Mucosa of gallbladder (tissue), 1 donor: Measurements from ENCODE around the gene ZNF79. TPM values are rescaled to one million over a fixed set of nuclear protein-coding genes. Genes with fewer than 3 reads are reported as not detected.

ENCODE experiments used
- DNase-seq: peaks from one replicate; pipeline ENCODE4 v3.0.0-alpha.2; 2020; ENCODE audit warnings: low spot score
- total RNA-seq: library from RNA; stranded (reverse); gene quantifications from one replicate; pipeline ENCODE4 v1.2.1, GENCODE V29; 2021
- donor health status: DM: no; HTN: no; CAD: no.

Gene ZNF79
- total RNA-seq = 7.6 TPM

DNA sequence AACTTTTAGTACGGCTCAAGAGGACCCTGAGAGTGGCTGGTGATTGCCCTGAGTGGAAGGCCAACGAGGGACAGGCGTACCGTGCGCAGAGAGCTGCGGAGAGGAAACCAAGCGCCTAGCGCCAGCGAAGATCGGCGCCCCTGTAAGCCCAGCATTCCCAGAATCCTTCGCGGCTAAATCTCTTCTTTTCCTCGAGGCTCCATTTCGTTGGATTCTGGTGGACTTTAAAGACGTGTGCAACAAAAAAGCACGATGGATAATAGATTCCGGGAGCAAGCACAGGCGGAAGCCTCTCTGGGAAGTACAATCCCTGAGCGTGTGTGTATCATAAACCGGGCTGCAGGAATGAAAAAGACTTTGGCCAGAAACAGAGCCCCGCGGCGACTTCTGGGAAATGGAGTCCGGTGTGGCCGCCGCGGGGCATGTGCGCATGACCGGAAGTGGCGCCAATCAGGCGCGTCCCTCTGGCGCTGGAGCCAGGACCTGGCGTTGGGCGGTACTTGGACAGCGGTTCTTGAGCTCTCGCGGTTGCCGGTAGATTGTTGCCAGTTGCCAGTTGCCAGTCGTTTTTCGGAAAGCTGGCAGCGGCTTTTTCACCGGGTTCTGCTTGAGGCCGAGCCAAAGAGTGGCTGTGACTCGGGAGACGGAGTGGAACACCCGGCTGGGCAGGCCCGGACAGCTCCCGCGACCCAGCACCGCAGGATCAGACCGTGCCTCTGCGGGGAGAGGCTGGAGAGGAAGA lies at the start of gene ZNF79:
ZNF79 (plus strand) TSS at position 449 of the 742 bp plus-strand sequence. CDS start 406 bp downstream, outside the sequence.
- DNase-seq = peak; percentile 95

DNA sequence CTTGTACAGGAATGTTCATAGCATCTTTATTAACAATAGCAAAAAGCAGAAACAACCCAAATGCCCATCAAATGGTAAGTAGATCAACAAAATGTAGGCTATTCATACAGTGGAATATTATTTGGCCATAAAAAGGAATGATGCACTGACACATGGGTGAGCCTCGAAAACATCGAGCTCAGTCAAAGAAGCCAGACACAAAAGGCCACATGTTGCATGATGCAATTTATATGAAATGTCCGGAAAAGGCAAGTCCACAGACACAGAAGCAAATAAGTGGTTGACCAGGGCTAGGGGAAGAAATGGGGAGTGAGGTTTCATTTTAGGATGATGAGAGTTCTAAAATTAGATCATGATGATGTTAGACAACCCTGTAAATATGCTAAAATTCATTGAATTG lies 43.7 kb upstream of the ZNF79 start:
- DNase-seq = no peak

DNA sequence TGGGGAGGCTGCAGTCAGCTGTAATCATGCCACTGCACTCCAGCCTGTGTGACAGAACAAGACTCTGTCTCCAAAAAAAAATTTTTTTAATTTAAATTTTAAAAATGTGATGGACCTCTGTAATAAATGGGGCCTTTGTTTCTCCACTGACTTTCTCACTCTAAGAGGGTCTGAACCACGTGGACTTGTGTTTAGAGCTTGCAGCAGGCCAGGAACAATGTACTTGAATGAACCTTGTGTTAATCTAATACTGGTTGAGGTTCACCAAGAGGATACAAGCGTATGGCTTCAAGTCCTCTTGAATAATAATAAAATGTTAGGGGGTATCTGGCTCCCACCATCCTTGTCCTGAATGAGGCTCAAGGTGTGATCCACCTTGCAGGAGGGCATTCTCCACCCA lies 41.6 kb upstream of the ZNF79 start:
- DNase-seq = no peak

DNA sequence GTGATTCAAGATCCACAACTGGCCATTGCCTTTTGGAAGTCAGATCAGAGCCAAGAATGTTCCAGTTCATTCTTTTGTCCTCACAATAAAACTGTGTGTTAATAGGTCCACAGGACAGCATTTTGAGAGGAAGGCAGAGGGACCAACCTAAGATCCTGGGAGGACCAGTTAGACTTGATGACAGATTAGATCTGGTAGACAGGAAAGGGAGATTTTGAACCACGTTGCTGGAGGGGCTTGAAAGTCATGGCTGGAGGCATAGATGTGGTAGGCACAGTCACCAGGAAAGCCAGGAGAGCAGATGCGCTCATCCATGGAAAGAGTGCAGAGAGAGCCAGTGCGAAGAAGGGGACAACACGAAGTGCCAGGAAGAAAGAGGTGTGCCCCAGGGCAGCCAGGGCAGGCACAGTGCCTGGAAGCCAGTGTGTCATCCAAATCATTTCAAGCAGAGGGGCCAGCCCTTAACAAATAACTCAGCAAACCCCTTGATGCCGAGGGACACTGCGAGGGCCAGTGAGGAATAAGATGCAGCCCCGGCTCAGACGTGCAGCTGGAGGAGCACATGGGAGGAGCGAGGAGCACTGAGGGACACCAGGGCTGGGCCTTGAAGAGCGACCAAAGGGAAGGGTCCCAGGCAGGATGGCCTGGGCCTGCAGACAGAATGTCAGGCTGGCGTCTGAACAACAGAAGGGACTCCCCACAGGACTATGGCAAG lies 40.0 kb upstream of the ZNF79 start:
- no peak for DNase-seq

DNA sequence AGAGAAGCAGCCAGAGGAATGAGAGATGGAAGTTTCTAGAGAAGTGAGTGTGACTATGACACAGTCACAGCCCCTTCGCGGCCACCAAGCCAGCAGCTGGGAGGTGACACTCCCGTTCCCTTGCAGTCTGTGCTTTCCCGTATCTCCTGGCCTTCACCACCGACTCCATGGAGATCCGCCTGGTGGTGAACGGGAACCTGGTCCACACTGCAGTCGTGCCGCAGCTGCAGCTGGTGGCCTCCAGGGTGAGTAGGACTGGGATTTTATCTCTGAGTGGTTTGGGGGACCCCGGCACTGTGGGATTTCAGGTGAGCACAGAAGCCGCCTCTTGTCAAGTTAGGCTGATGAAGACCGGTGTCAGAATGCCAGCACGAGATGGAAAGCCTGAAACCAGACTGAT lies 39.3 kb upstream of the ZNF79 start:
- no peak for DNase-seq

DNA sequence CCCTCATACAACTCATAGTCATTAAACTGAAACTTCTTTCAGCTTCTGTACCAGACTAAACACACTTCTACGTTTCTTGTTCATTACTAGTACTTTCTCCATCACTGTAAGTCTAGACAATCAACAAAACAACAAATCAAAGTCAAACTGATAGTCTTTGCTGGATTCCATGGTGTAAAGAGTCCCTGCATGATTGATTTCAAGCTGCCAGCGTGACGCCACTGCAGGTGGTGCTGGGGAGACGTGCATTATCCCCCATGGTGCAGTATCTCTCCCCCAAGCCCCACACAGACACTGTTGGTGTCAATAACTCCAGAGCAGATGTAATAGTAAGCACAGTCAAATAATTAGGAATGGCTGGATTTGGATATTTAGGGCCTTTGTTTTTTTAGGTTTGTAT lies 37.9 kb upstream of the ZNF79 start:
- DNase-seq = no peak

DNA sequence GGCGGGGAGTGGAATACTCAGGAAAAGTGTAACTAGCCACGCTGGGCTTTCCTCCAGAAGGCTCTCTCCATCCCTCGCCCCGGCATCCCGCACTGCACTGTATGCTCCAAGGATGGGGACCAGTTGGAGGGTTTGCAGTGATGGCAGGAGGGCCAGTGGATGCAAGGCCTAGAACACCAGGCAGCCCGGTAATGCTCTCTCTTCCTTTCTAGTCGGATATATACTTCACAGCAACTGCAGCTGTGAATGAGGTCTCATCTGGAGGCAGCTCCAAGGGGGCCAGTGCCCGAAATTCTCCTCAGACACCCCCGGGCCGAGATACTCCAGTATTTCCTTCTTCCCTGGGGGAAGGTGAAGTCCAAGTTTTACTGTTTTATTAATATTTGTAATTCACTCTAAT lies 37.2 kb upstream of the ZNF79 start:
- no peak for DNase-seq

DNA sequence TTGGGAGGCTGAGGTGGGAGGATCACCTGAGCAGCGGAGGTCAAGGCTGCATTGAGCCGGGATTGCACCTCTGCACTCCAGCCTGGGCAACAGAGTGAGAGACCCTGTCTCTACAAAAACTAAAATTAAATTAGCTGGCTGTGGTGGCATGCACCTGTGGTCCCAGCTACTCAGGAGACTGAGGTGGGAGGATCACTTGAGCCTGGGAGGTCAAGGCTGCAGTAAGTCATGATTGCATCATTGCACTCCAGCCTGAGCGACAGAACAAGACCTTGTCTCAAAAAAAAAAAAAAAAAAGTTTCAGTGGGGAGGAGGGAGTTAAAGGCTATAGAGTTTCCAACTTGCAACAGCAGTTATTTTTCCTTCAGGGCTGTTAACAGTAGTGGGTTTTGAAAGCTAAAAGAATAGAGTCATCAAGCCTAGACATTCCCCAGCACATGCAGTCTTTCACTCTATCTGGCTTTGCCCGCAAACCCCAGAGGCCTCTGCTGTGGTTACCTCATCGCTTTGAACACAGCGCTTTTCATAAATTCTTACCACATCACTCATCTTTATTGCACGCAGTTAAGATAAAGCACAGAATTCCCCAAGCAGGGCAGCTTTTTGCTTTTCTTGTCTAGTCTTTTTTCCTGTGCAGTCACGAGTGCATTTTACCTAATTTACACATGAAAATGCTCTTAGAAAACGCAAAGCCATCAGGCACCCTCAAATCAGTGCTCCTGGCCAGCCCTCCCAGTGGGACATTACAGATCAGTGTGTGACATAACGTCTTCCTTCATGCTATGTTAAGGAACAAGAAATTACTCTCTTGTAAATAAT lies 35.9 kb upstream of the ZNF79 start:
- peak; percentile 54 for DNase-seq

DNA sequence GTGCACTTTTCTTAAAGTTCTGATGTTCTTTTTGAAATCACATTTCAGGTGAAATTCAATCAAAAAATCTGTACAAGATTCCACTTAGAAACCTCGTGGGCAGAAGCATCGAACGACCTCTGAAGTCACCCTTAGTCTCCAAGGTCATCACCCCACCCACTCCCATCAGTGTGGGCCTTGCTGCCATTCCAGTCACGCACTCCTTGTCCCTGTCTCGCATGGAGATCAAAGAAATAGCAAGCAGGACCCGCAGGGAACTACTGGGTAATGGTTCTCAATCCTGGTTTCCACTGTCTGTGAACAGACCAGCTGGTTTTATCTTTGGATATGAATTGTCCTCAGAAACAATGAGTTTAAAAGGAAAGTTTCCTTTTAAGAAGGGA lies 35.3 kb upstream of the ZNF79 start:
- no peak for DNase-seq

DNA sequence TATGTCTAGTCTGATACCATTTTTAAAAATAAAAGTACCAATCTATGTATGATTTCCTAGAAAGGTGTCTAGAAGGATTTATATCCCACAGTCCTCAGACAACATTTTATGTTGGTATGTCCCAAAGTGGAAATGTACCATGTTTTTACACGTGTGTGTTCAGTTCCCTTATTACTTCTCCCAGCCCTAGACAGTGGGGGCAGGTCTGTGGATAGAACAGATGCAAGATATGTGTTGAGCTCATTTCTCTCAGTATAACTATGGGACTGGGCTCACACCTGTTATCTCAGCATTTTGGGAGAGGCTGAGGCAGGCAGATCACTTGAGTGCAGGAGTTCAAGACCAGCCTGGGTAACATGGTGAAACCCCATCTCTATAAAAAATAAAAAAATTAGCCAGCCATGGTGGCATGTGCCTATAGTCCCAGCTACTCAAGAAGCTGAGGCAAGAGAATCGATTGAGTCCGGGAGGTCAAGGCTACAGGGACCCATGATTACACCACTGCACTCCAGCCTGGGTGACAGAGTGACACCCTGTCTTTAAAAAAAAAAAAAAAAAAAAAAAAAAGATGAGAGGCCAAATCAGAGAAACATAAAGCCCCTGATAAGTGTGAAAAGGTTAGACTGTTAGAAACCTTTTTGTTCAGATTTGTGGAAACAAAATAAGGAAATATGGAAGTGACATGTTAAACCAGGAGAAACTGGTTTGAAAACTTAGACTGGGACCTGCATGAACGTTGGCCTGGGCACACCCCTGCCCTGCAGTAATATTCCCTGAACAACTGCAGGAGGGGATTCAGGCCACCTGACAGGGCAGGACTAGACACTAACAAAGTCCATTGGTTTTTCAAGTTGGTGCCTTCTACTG lies 34.6 kb upstream of the ZNF79 start:
- DNase-seq = no peak

DNA sequence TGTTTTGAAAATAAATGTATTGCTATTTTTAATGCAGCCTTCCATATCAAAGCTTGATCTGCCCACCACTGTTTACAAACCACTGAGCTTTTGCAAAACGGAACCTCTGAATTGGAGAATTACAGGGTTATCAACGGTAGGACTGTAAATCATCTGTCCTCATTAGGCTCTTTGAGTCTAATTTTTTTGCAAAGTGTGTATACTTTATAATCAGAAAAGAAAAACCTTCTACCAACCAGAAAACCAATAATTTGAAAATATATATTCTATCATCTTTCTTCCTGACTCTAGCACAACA lies 34.0 kb upstream of the ZNF79 start:
- DNase-seq = no peak

DNA sequence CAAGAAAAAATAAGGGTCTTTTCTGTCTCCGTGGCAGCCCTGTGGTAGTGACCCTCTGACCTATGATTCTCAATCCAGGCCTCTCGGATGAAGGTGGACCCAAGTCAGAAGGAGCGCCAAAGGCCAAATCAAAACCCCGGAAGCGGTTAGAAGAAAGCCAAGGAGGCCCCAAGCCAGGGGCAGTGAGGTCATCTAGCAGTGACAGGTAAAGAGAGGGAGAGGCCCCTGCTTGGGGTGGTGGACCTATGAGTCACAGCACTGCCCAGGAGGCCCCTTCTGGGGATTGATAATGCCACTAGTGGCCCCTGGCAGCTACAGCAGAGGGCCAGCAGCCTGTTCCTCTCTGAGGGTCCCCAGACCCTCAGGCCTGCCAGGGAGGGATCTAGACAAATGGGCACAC lies 33.6 kb upstream of the ZNF79 start:
- no peak for DNase-seq

DNA sequence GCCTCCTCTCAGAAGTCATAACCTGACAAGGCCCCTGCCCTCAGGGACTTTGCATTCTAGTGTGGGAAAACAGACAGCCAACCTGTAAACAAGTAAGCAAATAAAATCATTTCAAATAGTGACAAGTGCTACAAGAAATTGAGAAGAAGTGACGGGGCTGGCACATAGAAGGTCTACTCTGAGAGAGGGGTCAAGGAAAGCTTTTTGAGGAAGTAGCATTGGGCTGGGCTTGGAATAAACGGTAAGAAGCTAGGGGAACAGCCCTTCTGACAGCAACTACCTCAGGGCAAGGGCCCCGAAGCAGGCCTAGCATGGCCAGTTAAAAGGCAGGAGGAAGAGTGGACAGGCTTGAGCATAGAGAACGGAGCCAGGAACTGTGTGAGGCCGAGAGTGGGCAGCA lies 32.0 kb upstream of the ZNF79 start:
- no peak for DNase-seq

DNA sequence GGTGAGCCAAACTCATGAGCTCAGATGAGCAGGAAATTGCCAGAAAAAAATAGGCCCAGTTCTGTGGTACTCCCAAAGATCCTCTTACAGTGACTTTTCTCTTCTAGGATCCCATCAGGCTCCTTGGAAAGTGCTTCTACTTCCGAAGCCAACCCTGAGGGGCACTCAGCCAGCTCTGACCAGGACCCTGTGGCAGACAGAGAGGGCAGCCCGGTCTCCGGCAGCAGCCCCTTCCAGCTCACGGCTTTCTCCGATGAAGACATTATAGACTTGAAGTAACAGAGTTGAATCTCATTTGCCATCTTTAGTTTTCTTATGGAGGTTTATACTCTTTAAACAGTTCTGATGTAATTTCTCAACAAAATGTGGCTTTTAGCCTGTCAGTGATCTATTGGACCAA lies 31.2 kb upstream of the ZNF79 start:
- no peak for DNase-seq

DNA sequence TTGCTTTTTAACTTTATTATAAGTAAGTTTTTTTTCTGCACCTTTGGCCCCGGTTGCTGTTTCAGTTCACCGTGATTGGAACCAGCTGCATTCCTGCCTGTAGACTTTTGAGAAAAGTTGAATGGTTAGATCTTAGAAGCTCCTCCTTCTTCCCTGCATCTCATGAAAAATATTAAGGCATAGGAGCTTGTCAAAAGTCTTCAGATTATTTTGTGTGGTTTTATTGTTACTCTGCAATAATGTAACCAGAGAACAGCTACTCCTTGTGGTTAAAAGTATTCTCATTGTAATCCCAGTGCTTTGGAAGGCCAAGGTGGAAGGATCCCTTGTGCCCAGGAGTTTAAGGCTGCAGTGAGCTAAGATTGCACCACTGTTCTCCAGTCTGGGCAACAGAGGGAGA lies 30.5 kb upstream of the ZNF79 start:
- DNase-seq = no peak

DNA sequence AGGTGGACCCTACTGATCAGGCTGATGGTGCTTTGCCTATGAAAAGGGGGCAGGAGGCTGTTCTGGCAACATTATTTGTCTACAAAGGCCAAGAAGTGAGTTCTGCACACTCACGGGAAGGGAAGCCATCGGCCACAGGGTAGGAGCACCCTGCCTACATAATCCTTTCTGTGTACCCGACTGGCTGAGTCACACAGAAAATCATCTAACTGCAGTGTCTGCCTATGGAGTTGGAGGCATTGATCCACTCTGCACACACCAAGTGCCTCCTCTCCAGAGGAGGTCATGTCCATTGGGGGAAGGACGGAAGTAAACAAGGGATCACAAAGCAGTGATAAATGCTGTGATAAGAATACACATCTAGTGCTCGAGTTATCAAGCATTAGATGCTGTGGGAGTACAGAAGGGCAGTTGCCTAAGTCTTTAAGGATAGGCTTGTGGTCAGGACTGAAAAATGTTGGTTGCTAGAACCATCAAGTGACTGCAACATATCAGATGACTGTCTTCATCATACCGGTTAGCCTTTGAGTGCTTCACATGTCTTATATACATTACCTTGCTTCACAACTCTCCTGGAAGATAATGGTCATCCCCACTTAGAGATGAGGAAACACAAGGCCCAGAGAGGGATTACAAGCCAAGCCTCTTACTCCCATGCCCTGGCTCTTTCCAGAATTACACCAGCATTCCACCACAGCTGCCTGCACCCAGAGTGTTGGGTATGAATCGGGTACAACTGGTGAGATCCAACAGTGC lies 28.5 kb upstream of the ZNF79 start:
- no peak for DNase-seq

DNA sequence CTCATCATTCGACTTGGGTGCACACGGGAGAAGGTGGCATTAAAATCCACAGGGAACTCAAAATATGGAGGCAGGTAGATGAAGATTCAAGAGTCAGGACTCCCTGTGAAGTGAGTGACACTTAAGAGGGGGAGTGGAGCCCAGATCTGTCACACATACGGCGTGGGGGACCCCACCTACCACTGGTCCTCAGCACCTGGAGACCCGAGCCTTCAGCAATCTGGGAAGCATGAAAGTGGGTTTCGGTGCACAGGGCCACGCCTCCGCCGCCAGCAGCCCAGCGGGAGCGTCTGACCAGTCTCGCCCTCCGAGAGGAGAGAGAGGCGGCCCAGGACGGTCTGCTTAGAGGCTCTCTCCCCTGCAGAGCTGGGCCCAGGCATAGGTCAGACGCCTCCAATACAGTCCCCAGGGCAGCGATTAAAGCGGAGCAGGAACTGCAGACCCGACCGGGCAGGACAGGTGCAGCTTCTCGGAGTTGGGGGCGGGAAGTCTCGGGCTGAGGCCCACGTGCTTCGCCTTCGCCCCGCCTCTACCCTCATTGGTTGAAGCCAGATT lies 27.9 kb upstream of the ZNF79 start:
- DNase-seq = no peak

DNA sequence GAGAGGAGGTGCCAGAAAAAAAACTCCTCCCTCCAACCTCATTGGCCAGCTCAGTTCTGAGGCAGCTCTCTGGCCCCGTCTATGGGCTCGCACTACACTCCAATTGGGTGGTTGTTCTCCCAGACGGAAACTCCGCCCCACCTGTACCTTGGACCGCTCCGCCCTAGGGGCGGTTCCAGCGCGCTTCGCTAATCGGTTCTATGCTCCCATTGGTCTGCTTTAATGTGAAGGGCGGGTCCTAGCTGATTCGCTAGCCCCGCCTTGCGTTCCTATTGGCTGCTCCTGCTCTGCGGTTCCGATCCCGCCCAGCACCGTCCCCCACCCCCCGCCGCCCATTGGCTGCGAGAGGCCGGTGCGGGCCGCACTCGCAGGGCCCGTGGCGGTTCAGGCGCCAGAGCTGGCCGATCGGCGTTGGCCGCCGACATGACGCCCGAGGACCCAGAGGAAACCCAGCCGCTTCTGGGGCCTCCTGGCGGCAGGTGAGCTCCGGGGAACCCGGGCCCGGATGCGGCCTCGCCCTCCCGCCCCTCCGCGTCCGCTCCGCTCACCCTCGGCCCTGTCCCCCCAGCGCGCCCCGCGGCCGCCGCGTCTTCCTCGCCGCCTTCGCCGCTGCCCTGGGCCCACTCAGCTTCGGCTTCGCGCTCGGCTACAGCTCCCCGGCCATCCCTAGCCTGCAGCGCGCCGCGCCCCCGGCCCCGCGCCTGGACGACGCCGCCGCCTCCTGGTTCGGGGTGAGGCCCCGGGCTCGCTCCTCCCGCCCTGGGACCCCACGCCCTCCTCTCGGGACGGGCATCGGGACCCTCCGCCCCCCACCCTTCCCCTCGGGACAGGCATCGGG lies 27.2 kb upstream of the ZNF79 start, which contains the start of gene SLC2A8:
SLC2A8 (plus strand) TSS at position 362 of the 838 bp plus-strand sequence; CDS start at position 424, 62 bp downstream.
- peak; percentile 99 for DNase-seq

DNA sequence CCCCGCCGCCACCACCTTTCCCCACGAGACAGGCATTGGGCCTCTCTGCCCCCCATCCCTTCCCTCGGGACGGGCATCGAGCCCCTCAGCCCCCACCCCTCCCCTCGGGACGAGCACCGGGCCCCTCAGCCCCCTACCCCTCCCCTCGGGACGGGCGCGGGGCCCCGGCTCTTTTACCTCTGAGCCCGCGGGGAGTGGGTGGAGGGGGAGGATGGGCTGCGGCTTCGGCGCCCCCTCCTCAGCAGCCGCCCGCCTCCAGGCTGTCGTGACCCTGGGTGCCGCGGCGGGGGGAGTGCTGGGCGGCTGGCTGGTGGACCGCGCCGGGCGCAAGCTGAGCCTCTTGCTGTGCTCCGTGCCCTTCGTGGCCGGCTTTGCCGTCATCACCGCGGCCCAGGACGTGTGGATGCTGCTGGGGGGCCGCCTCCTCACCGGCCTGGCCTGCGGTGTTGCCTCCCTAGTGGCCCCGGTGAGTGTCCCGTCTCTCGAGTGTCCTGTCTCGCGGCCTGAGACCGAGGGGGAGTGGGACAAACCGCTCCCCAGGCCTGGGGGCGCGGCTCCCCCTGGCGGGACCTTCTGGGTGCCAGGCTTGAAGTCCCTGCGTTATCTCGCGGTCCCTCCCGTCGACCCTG lies 26.4 kb upstream of the ZNF79 start:
- DNase-seq = no peak
